NK-92 (cell line): ENCODE measurements around the gene SARS2.
"Not testable (repeated sequence)": the region's sequence is repeated elsewhere in the genome, so short reads cannot be mapped to it uniquely, and the experiment has no call there.

ENCODE experiments used
- DNase-seq: peaks from one replicate; lab custom pipeline; 2025; ENCODE audit not compliant: unreplicated experiment; lab: John Stamatoyannopoulos, UW

The SARS2 gene

GRCh38 chr19:38893341-38893771 lies 37.2 kb downstream of the SARS2 start:
- no peak for DNase-seq

DNA sequence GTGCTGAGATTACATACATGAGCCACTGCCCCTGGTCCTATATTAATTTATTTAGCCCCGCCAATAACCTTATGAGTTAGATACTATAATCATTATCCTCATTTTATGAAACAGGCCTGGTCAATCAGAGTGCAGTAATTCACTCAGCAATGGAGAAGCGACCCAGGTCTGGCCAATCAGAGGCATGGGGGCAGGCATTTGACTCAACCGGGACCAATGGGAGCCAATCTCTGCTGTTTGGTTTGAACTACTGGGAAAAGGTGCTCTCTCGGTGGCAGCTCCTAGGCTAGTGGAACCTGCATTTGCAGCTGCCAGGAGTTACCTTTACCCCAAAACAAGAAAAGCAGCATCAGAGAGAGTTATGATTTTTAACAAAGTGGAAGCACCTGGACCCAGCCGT lies 37.7 kb downstream of the SARS2 start:
- no peak for DNase-seq

GRCh38 chr19:38891771-38892170 lies 38.8 kb downstream of the SARS2 start:
- DNase-seq: no peak

DNA sequence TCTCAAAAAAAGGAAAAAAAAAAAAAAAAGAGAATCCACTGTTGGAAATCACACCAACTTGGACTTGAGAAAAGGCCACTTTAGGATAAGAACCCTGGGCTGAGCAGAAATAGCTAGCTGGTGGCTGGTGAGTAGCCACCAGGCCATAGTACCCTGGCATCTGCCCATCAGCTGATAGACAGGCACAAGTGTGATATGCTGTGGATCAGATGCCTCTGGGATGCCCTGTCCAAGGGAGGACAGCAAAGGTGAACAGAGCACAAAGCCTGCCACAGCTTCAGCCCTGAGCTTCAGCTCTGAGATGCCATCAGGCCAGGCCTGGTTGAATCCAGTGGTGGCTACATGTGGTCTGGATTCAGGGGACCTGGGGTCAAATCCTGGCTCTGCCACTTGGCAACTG lies 39.9 kb downstream of the SARS2 start:
- no peak for DNase-seq

DNA sequence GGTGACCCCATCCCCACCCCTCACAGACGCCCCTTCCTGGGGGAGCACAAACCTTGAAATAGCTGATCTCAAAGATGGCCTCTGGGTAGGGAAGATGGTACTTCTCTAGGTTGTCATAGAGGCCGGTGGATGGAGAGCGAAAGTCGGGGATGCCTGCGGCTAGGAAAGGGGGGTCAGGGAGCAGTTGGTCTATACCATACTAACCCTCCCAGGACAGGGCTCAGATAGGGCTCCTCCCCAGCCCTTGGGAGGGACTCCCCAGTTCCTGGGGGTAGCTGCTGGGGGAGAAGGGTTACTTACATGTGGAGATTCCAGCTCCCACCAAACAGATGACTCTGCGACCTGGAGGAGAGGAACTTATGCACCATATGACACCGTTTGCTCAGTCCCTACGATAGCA lies 40.8 kb downstream of the SARS2 start:
- DNase-seq: no peak

GRCh38 chr19:38888876-38889275 lies 41.7 kb downstream of the SARS2 start:
- DNase-seq: no peak

- not testable (repeated sequence) for DNase-seq
Observed at GRCh38 chr19:38884691-38885090, 45.9 kb downstream of the SARS2 start.

GRCh38 chr19:38883286-38883685 lies 47.3 kb downstream of the SARS2 start:
- no peak for DNase-seq

GRCh38 chr19:38880882-38881609 lies 49.5 kb downstream of the SARS2 start:
- no peak for DNase-seq

GRCh38 chr19:38880076-38880881 lies 50.3 kb downstream of the SARS2 start:
- no peak for DNase-seq

DNA sequence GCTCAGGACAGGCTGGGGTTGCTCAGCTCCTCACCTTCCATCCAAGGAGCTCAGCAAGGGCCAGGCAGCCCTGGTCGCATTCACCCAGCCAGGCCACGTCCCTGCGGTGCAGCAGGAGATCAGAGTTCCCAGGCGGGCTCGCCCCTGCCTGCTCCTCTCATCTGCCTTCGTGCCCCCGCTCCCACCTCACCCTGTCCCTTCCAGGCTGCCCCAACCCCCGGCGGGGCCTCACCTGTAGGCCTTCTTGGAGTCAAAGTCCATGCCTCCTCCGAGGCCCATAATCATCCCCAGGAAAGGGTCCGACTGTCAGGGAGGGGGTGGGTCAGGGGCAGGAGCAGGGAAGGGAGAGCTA lies 51.2 kb downstream of the SARS2 start:
- DNase-seq: no peak

DNA sequence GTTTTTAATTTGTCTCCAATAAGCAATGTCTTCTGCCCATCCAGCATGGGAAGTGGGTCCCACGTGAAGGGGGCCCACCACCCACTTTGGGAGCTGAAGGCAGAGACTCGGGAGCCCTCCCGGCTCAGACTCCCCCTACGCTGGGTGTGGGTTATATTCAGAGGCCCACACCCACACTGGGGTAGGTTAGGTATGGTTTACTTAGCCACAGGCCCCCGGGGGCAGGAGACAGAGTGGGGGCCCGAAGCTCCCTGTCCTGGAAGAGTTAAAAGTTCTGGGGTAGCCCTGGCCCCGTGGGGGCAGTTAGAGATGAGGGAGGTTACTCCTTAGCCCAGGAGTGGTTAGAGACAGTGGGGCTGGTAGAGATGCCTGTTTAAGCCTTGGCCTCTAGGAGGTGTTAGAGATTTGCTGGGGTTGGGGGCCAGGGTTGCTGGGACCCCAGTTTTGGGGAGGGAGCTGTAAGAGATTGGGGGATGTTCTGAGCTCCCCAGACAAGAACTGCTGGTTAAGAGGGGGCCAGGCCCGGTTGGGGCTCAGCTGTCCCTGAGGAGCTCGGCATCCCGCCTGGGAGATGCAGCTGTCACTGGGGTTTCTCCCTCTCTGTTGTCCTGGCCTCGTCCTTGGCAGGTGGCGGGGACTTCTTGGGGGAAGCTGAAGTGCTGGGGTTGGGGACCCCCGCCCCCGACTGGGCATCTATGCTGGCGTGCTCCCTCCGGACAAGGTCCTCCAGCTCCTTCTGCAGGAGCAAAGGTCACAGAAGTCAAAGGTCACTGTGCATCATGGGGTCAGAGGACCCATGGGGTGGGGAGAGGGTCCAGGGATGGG lies 51.8 kb downstream of the SARS2 start:
- DNase-seq: no peak

DNA sequence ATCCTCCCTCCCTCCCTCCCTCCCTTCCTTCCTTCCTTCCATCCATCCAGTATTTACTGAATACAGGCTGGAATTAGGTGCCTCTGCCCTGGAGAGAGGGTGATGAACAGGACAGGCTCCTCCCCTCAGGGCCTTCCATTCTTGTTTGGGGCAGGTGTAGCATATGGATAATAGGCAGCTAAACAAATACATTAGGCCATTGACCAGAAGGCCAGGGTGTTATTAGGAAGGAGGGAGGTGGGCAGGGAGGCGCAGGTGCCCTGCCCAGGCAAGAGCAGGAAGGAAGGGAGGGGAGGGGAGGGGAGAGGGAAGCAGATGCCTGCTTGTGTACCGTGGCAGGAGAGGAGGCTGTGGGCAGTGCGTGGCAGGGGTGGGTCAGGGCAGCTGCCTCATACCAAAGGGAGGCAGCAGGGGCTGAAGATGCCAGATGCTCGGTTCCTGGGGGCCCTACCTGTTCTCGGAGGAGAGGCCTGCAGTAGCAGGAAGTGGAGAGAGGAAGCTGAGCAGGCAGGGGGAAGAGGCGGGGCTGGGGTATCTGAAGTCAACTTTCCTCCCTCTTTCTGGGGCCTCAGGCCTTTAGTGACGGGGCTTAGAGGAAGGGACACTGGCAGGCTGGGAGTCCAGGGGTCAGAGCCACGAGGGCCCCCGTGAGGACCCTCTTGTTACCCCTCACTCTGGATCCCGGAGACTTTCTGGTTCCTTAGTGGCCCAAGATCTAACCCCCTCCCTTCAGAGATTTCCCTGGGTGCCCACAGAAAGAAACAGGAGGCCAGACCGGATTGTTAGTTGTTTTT lies 52.6 kb downstream of the SARS2 start, which contains the start of gene RINL:
Gene RINL (minus strand): TSS at position 495 of the 794 bp plus-strand sequence. CDS start 1,533 bp downstream, outside the sequence.
- DNase-seq: no peak

- no peak for DNase-seq
Observed at GRCh38 chr19:38875656-38876395, 54.7 kb downstream of the SARS2 start.

DNA sequence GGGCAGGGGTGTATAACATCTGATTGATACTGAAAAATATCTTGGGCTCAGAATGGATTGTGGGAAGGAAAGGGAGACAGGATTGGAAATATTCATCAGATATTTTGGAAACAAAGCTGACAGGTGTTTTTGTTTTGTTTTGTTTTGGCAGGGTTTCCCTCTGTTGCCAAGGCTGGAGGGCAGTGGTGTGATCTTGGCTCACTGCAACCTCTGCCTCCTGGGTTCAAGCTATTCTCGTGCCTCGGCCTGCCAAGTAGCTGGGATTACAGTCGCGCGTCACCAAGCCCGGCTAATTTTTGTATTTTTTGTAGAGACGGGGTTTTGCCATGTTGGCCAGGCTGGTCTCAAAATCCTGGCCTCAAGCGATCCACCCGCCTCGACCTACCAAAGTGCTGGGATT lies 57.2 kb downstream of the SARS2 start:
- not testable (repeated sequence) for DNase-seq

GRCh38 chr19:38870612-38871011 lies 60.0 kb downstream of the SARS2 start:
- no peak for DNase-seq

- peak; percentile 47 for DNase-seq
Observed at GRCh38 chr19:38869836-38870607, 60.5 kb downstream of the SARS2 start.

DNA sequence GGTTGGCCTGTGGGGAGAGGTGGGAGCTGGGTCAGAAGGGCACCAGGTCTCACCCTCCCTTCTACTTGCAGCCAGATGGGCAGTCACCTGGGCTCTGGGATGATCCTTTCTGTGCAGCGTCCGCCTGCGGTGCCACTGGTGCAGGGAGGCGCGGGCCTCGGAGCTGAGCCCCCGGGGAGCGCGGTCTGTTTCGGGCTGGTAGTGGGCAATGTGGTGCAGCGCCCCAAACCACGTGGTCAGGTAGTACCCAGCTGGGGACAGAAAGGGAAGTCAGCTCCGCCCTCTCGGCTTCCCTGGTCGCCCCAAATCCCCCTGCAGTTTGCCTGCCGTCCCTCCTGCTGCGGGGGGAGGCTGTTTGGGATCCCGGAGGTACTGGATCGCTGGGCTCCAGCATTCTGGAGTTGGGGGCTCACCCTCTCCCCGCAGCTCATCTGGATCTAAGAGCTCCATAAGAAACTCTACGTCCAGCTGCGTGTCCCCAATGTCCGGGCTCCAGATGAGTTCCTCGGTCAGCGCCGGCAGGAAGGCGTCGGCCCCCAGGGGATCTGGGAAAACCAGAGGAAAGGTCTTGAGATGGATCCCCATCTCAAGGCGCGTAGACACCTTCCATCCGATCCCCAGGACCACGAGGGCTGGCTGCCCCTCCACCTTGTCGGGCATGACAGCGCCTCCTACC lies 61.3 kb downstream of the SARS2 start:
- no peak for DNase-seq

DNA sequence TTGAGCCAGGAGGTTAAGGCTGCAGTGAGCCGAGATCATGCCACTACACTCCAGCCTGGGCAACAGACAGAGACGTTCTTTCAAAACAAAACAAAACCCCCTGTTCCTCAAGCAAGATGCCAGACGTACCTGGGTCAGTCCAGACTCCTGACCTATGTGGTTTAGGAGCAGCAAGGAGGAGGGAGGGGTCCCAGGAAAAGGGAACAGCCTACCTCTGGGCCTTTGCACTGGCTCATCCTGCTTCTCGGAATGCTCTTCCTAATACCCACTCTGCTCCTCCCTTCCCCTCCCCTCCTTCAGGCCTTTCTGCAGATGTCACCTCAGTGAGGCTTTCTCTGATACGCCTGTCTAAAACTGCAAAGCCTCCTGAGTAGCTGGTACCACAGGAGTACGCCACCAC lies 62.0 kb downstream of the SARS2 start:
- no peak for DNase-seq
